Fibroblast of lung (primary cell): ENCODE measurements around the gene AP1S3.

Source experiments
- CTCF ChIP-seq, 2 donors: IDR thresholded peaks in 1 of 2; conservative IDR thresholded peaks in 1 of 2; 1 replicate in 1 of 2; 2 replicates in 1 of 2; pipeline ENCODE4 v1.5.1; 2011 to 2012; ENCODE audit warnings: low read length in 2 of 2, control low read depth in 1 of 2, inconsistent platforms in 1 of 2, low read depth in 1 of 2, mild to moderate bottlenecking in 1 of 2
- EZH2 ChIP-seq: IDR thresholded peaks from 2 replicates; pipeline ENCODE4 v1.5.1; 2012; ENCODE audit warnings: low read length, control low read depth, mild to moderate bottlenecking; ENCODE audit errors: missing control alignments

DNA sequence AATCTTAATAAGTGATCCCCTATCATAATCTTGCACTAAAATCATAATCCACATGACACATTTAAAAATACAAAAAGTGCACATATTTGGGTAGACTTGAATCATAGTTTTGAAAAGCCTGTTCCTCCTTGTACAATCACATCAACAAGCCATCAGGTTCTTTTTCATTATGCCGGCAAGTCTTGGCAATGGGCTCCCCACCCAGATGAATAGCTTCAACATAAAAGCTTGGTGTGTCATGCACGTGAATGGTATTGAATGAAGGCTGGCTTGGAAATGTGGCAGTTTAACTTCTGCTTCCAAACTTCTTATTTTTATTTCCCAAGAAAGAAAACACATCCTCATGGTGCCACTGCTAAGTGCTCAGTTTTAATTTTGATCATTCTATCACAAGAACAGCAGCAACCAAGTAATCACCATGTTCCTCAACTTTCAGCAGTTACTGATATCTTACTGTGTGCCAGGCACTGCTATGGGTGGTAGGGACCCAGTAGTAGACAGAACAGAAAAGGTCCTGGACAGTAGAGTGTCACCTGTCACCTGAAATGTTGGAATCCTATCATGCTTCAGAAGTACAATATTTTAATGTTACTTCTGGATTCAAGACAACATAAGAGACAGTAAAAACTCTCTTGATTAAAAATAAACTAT lies 89.9 kb downstream of the AP1S3 start:
- TF ChIP-seq CTCF (conservative IDR thresholded peaks at IDR 0.05 in 1 of 2, IDR thresholded peaks at IDR 0.05 in 1 of 2; ENCODE audit: low read depth in 1 of 2, low read length in 2 of 2) (no peak), EZH2 (no peak)
